Gastrocnemius medialis (tissue), 4 donors: ENCODE results near the gene NUDT8. TPM values are rescaled to one million over a fixed set of nuclear protein-coding genes. Genes with fewer than 3 reads are reported as not detected.

Experiments used
- ATAC-seq, 2 donors: fragments of 150-250 bp; one replicate each; pipeline ENCODE4 v1.9.1; 2016
- DNase-seq, 2 donors: peaks; one replicate each; pipeline ENCODE4 v3.0.0-alpha.2; 2019
- H3K27ac ChIP-seq, 4 donors: fragments of 200-600 bp; sonication (generic); 1 replicate in 1 of 4; 2 replicates in 3 of 4; pipeline ENCODE4 v1.5.1; 2016 to 2018; ENCODE audit warnings: mild to moderate bottlenecking in 2 of 4, moderate library complexity in 1 of 4
- H3K27me3 ChIP-seq, 3 donors: fragments of 200-600 bp; sonication (generic) in 2 of 3; 1 replicate in 1 of 3; 2 replicates in 2 of 3; pipeline versions ENCODE4 v1.5.1 to v1.6.0; 2016 to 2019; ENCODE audit warnings: mild to moderate bottlenecking in 1 of 3, moderate library complexity in 1 of 3
- H3K36me3 ChIP-seq, 2 donors: fragments of 200-600 bp; sonication (generic) in 1 of 2; one replicate each; pipeline ENCODE4 v1.5.1; 2017 to 2018
- H3K4me1 ChIP-seq, 2 donors: fragments of 200-600 bp; sonication (generic) in 1 of 2; one replicate each; pipeline ENCODE4 v1.5.1; 2016 to 2017; ENCODE audit warnings: mild to moderate bottlenecking in 2 of 2
- H3K4me3 ChIP-seq, 4 donors: fragments of 200-600 bp; sonication (generic) in 3 of 4; 1 replicate in 1 of 4; 2 replicates in 3 of 4; pipeline ENCODE4 v1.5.1; 2016 to 2019; ENCODE audit warnings: mild to moderate bottlenecking in 2 of 4
- H3K9me3 ChIP-seq, 3 donors: fragments of 200-600 bp; sonication (generic) in 2 of 3; 1 replicate in 1 of 3; 2 replicates in 2 of 3; pipeline ENCODE4 v1.5.1; 2016 to 2019
- POLR2A ChIP-seq, 2 donors: fragments of 450-650 bp; IDR thresholded peaks; one replicate each; pipeline ENCODE4 v1.6.1; 2017; ENCODE audit warnings: antibody characterized with exemption in 2 of 2, mild to moderate bottlenecking in 2 of 2, moderate library complexity in 2 of 2
- in situ Hi-C, 4 donors: fragments of 200-750 bp; cut with MboI; loops; one replicate each; pipeline versions ENCODE4 v1.15.0 to v1.8.0; 2017; ENCODE audit warnings: low sequenced_read_pairs in 4 of 4
- intact Hi-C: fragments of 100-400 bp; cut with DNase I; formaldehyde crosslinking; loops from one replicate; pipeline ENCODE4 v1.15.1; 2023; ENCODE audit warnings: low total_unique reads
- total RNA-seq, 4 donors: library from RNA; depleted of rRNA; stranded (reverse); fragments of >200 nt; gene quantifications; one replicate each; pipeline versions ENCODE4 v1.1.0 to v1.2.3, GENCODE V29; 2016
- TF ChIP-seq, protein P1 (sequence below), 5 experiments: fragments of 450-650 bp in 3 of 5; fragments of 200-600 bp in 2 of 5; sonication (generic) in 2 of 5; IDR thresholded peaks in 4 of 5; conservative IDR thresholded peaks in 1 of 5; 1 replicate in 4 of 5; 2 replicates in 1 of 5; pipeline ENCODE4 v1.5.1; 2016 to 2019; ENCODE audit warnings: antibody characterized with exemption in 5 of 5, mild to moderate bottlenecking in 3 of 5, moderate library complexity in 3 of 5

NUDT8 gene
- total RNA-seq, 4 donors from 2014 or later, result 23.3 to 42.4 (median 36.2) TPM

DNA sequence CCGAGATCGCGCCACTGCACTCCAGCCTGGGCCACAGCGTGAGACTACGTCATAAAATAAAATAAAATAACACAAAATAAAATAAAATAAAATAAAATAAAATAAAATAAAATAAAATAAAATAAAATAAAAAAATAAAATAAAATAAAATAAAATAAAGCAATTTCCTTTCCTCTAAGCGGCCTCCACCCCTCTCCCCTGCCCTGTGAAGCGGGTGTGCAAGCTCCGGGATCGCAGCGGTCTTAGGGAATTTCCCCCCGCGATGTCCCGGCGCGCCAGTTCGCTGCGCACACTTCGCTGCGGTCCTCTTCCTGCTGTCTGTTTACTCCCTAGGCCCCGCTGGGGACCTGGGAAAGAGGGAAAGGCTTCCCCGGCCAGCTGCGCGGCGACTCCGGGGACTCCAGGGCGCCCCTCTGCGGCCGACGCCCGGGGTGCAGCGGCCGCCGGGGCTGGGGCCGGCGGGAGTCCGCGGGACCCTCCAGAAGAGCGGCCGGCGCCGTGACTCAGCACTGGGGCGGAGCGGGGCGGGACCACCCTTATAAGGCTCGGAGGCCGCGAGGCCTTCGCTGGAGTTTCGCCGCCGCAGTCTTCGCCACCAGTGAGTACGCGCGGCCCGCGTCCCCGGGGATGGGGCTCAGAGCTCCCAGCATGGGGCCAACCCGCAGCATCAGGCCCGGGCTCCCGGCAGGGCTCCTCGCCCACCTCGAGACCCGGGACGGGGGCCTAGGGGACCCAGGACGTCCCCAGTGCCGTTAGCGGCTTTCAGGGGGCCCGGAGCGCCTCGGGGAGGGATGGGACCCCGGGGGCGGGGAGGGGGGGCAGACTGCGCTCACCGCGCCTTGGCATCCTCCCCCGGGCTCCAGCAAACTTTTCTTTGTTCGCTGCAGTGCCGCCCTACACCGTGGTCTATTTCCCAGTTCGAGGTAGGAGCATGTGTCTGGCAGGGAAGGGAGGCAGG lies 46.2 kb downstream of the NUDT8 start, which contains the start of gene GSTP1:
TSS of gene GSTP1 (plus strand) at position 566 of the 958 bp plus-strand sequence. CDS start at position 598, 32 bp downstream.
- peak within 1 kb of the TSS; percentile 77 to 95 (median 88) for H3K4me3 ChIP-seq
- H3K27me3 ChIP-seq, result no peaks in the 10 kb centered on the region
- ATAC-seq, result peak; percentile 90 to 92
- peaks cover 0 to 35% of the 10 kb centered on the region in 2 donors for H3K36me3 ChIP-seq
- peaks cover 12 to 16% of the 10 kb centered on the region in 2 donors for H3K4me1 ChIP-seq
- TF ChIP-seq, protein P1, sequence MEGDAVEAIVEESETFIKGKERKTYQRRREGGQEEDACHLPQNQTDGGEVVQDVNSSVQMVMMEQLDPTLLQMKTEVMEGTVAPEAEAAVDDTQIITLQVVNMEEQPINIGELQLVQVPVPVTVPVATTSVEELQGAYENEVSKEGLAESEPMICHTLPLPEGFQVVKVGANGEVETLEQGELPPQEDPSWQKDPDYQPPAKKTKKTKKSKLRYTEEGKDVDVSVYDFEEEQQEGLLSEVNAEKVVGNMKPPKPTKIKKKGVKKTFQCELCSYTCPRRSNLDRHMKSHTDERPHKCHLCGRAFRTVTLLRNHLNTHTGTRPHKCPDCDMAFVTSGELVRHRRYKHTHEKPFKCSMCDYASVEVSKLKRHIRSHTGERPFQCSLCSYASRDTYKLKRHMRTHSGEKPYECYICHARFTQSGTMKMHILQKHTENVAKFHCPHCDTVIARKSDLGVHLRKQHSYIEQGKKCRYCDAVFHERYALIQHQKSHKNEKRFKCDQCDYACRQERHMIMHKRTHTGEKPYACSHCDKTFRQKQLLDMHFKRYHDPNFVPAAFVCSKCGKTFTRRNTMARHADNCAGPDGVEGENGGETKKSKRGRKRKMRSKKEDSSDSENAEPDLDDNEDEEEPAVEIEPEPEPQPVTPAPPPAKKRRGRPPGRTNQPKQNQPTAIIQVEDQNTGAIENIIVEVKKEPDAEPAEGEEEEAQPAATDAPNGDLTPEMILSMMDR (IDR thresholded peaks at IDR 0.05 in 4 of 5, conservative IDR thresholded peaks at IDR 0.05 in 1 of 5), result peak; percentile 76 to 94 (median 92)
- peak; percentile 92 for TF ChIP-seq POLR2A (IDR thresholded peaks at IDR 0.05)
- in situ Hi-C loops (no loop called here), intact Hi-C loops (loop anchor here (1.0 to 10.0 kb wide), 6 partner anchors 11 to 469 kb away; partner anchors contain the start of genes KDM2A, NDUFS8, NDUFV1 and RPS6KB2)
- DNase-seq, result peak; percentile 83 to 90
- H3K9me3 ChIP-seq, result no peaks in the 10 kb centered on the region
- H3K27ac ChIP-seq, result peak within 1 kb of the TSS; percentile 93 to 100 (median 96)

DNA sequence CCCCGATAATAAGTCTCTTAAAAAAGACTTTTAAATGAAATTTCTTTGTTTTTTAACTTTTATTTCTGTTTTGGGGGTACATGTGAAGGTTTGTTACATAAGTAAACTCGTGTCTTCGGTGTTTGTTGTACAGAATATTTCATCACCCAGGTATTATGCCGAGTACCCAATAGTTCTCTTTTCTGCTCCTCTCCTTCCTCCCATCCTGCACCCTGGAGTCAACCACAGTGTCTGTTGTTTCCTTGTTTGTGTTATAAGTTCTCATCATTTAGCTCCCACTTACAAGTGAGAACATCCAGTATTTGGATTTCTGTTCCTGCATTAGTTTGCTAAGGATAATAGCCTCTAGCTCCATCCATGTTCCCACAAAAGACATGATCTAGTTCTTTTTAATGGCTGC lies 47.7 kb downstream of the NUDT8 start:
- ATAC-seq (no peak), DNase-seq (no peak)
- H3K9me3 ChIP-seq, result no peaks in the 10 kb centered on the region
- no peak overlapping the region for H3K4me3 ChIP-seq
- TF ChIP-seq, protein P1 (IDR thresholded peaks at IDR 0.05 in 4 of 5, conservative IDR thresholded peaks at IDR 0.05 in 1 of 5), result no peak
- TF ChIP-seq POLR2A (IDR thresholded peaks at IDR 0.05), result no peak
- in situ Hi-C loops (no loop called here), intact Hi-C loops (loop anchor here (10.0 kb wide), 3 partner anchors 157 to 467 kb away; partner anchors contain the start of genes KDM2A, NDUFS8, RPS6KB2 and TCIRG1)
- no peaks in the 10 kb centered on the region for H3K27me3 ChIP-seq
- peaks cover 12 to 16% of the 10 kb centered on the region in 2 donors for H3K4me1 ChIP-seq
- H3K36me3 ChIP-seq, result peaks cover 0 to 21% of the 10 kb centered on the region in 2 donors
- peak overlapping the region in 1 of 4 donors; percentile 100 for H3K27ac ChIP-seq

DNA sequence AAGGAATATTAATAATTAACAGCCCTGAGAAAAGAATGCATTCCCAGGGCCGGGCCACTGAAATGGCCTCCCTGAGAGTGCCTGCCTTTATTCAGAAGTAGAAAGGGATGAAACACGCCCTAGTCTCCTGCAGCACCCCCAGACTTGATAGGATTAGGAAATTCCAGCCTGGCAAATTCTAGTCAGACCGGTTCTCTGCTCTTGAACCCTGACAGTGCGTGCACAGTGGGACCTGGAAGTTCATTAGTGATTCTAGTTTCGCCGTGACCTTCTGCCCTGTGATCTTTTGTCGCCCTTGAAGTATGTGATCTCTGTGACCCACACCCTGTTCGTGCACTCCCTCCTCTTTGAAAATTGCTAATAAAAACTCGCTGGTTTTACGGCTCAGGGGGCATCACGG lies 48.3 kb downstream of the NUDT8 start:
- Histone ChIP-seq H3K4me1 (peaks cover 12 to 16% of the 10 kb centered on the region in 2 donors), H3K36me3 (peaks cover 0 to 16% of the 10 kb centered on the region in 2 donors), H3K9me3 (no peaks in the 10 kb centered on the region), H3K27ac (no peak overlapping the region), H3K27me3 (no peaks in the 10 kb centered on the region), H3K4me3 (no peak overlapping the region)
- intact Hi-C loops (loop anchor here (10.0 kb wide), 3 partner anchors 157 to 467 kb away; partner anchors contain the start of genes KDM2A, NDUFS8, RPS6KB2 and TCIRG1), in situ Hi-C loops (no loop called here)
- no peak for TF ChIP-seq POLR2A (IDR thresholded peaks at IDR 0.05)
- TF ChIP-seq, protein P1 (IDR thresholded peaks at IDR 0.05 in 4 of 5, conservative IDR thresholded peaks at IDR 0.05 in 1 of 5), result no peak
- DNase-seq, result no peak
- no peak for ATAC-seq

DNA sequence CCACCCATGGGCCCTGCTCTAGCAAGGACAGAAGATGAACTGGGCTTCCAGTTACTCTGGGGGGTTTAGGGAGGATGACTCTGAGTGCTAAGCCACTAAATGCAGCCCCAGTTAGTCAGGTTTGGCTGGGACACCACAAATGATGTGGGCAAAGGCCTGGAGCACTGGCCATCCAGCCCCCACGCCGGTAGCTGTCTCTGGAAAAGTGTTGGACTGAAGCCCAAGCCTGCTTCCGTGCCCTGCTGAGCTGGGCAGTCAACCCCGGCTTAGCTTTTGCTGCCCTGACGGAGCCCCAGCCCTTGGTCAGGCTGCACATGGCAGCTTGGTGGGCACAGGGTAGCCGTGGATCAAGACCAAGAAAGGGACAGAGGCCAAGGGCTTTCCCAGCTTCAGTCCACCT lies 51.8 kb downstream of the NUDT8 start:
- H3K27me3 ChIP-seq, result no peaks in the 10 kb centered on the region
- H3K4me3 ChIP-seq, result no peak overlapping the region
- no peak for DNase-seq
- H3K36me3 ChIP-seq, result no peaks in the 10 kb centered on the region
- ATAC-seq, result no peak
- H3K4me1 ChIP-seq, result peaks cover 6 to 7% of the 10 kb centered on the region in 2 donors
- in situ Hi-C loops (no loop called here), intact Hi-C loops (no loop called here)
- no peak overlapping the region for H3K27ac ChIP-seq
- TF ChIP-seq, protein P1 (IDR thresholded peaks at IDR 0.05 in 4 of 5, conservative IDR thresholded peaks at IDR 0.05 in 1 of 5), result no peak
- no peak for TF ChIP-seq POLR2A (IDR thresholded peaks at IDR 0.05)
- no peaks in the 10 kb centered on the region for H3K9me3 ChIP-seq

Other genes starting within 250 kb of the NUDT8 start
- 10 to 100 TPM in 2 of 4 donors, 1 to 10 TPM in 2; 5.2 to 14.7 (median 7.7) TPM for gene RAD9A, start 238.0 kb downstream of the NUDT8 start, total RNA-seq
- gene PPP1CA, start 228.1 kb downstream of the NUDT8 start, total RNA-seq, result 100 to 1,000 TPM in 3 of 4 donors, 10 to 100 TPM in 1; 78.4 to 193 (median 124) TPM
- gene TBC1D10C, start 225.9 kb downstream of the NUDT8 start, total RNA-seq, result under 1 TPM in 3 of 4 donors, not detected in 1; 0.44 to 0.78 (median 0.56) TPM
- 10 to 100 TPM in 1 of 4 donors, 1 to 10 TPM in 3; 2.5 to 11.0 (median 4.9) TPM for gene CARNS1, start 214.3 kb downstream of the NUDT8 start, total RNA-seq
- 10 to 100 TPM; 38.0 to 74.1 (median 39.4) TPM for gene RPS6KB2, start 201.4 kb downstream of the NUDT8 start, total RNA-seq
- 1 to 10 TPM in 3 of 4 donors, under 1 TPM in 1; 0.47 to 1.5 (median 1.3) TPM for gene PTPRCAP, start 192.3 kb downstream of the NUDT8 start, total RNA-seq
- 10 to 100 TPM in 3 of 4 donors, 1 to 10 TPM in 1; 4.9 to 14.8 (median 12.5) TPM for gene CORO1B, start 186.5 kb downstream of the NUDT8 start, total RNA-seq
- gene GPR152, start 177.2 kb downstream of the NUDT8 start, total RNA-seq, result not detected
- gene CABP4, start 174.6 kb downstream of the NUDT8 start, total RNA-seq, result under 1 TPM; 0.19 to 0.55 (median 0.30) TPM
- 100 to 1,000 TPM in 2 of 4 donors, 10 to 100 TPM in 2; 79.8 to 155 (median 108) TPM for gene TMEM134, start 160.7 kb downstream of the NUDT8 start, total RNA-seq
- 10 to 100 TPM; 33.0 to 60.8 (median 48.8) TPM for gene AIP, start 146.9 kb downstream of the NUDT8 start, total RNA-seq
- gene PITPNM1, start 124.6 kb downstream of the NUDT8 start, total RNA-seq, result 10 to 100 TPM in 1 of 4 donors, 1 to 10 TPM in 3; 4.0 to 12.2 (median 7.7) TPM
- gene CDK2AP2, start 121.8 kb downstream of the NUDT8 start, total RNA-seq, result 10 to 100 TPM; 24.1 to 47.5 (median 37.3) TPM
- gene CABP2, start 106.5 kb downstream of the NUDT8 start, total RNA-seq, result not detected
- gene GSTP1, start 46.1 kb downstream of the NUDT8 start, total RNA-seq, result 100 to 1,000 TPM; 316 to 866 (median 549) TPM
- 100 to 1,000 TPM; 306 to 608 (median 365) TPM for gene NDUFV1, start 23.0 kb downstream of the NUDT8 start, total RNA-seq
- gene TBX10, start 9.8 kb upstream of the NUDT8 start, total RNA-seq, result not detected
- gene ACY3, start 20.8 kb upstream of the NUDT8 start, total RNA-seq, result not detected
- not detected for gene ALDH3B2, start 44.7 kb upstream of the NUDT8 start, total RNA-seq